IPS-18a (cell line): Measurements from ENCODE around the gene FAM83E.
"Not testable (repeated sequence)": the region's sequence is repeated elsewhere in the genome, so short reads cannot be mapped to it uniquely, and the experiment has no call there.

Experiments
- H3K27ac ChIP-seq: one replicate; pipeline ENCODE4 v1.5.1; 2013; ENCODE audit warnings: low read length
- H3K27me3 ChIP-seq: one replicate; pipeline ENCODE4 v1.6.1; 2013; ENCODE audit warnings: mild to moderate bottlenecking, low read length; ENCODE audit not compliant: control insufficient read depth, insufficient read depth
- H3K36me3 ChIP-seq: one replicate; pipeline ENCODE4 v1.6.1; 2013; ENCODE audit warnings: low read depth, low read length; ENCODE audit not compliant: control insufficient read depth
- H3K4me1 ChIP-seq: one replicate; pipeline ENCODE4 v1.6.1; 2013; ENCODE audit warnings: low read depth, low read length; ENCODE audit not compliant: control insufficient read depth
- H3K4me3 ChIP-seq: one replicate; pipeline ENCODE4 v1.5.1; 2013; ENCODE audit warnings: low read length
- H3K9ac ChIP-seq: one replicate; pipeline ENCODE4 v1.6.1; 2013; ENCODE audit warnings: mild to moderate bottlenecking, low read length, moderate library complexity
- H3K9me3 ChIP-seq: one replicate; pipeline ENCODE4 v1.6.1; 2013; ENCODE audit warnings: low read depth, low read length; ENCODE audit not compliant: control insufficient read depth

The FAM83E gene

DNA sequence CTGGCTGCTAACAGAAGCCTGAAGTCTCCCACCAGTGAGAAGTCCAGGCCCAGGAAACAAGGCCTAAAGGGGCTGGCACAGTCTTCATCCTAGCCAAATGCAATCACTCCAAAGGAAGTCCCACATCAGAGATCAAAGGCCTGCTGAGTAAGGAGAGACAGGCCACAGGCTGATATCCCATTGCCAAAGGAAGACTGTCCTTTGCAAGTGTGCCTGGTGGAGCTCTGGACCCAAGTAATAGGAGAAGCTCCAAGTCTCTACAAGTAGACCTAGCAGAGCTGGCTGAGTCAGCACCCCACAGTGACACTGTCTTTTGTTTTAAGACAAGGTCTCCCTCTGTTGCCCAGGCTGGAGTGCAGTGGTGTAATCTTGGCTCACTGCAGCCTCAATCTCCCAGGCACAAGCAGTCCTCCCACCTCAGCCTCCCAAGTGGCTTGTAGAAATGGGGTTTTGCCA lies 17.8 kb upstream of the FAM83E start:
- H3K9ac ChIP-seq = no peak overlapping the region
- H3K36me3 ChIP-seq = no peaks in the 10 kb centered on the region
- peaks cover 37% of the 10 kb centered on the region for H3K4me1 ChIP-seq
- no peak overlapping the region for H3K27ac ChIP-seq
- H3K27me3 ChIP-seq = peaks cover 10% of the 10 kb centered on the region
- no peak overlapping the region for H3K4me3 ChIP-seq
- H3K9me3 ChIP-seq = no peaks in the 10 kb centered on the region

GRCh38 chr19:48632286-48632685 lies 17.4 kb upstream of the FAM83E start:
- H3K27ac ChIP-seq, H3K9ac ChIP-seq, H3K4me3 ChIP-seq, H3K9me3 ChIP-seq, H3K36me3 ChIP-seq: not testable (repeated sequence)
- Histone ChIP-seq H3K27me3 (peaks cover 10% of the 10 kb centered on the region), H3K4me1 (peaks cover 37% of the 10 kb centered on the region)

- Histone ChIP-seq H3K4me1 (peaks cover 32% of the 10 kb centered on the region), H3K4me3 (peak overlapping the region; percentile 47), H3K27me3 (peaks cover 6% of the 10 kb centered on the region), H3K9me3 (no peaks in the 10 kb centered on the region), H3K9ac (peak overlapping the region; percentile 61), H3K36me3 (no peaks in the 10 kb centered on the region), H3K27ac (peak overlapping the region; percentile 30)
Measured at GRCh38 chr19:48631225-48631624, 16.3 kb upstream of the FAM83E start.

- Histone ChIP-seq H3K4me3 (peak overlapping the region; percentile 47), H3K9ac (peak overlapping the region; percentile 61)
Measured at GRCh38 chr19:48630296-48631063, 15.6 kb upstream of the FAM83E start.

GRCh38 chr19:48629599-48630295 lies 14.9 kb upstream of the FAM83E start:
- peak overlapping the region; percentile 61 for H3K9ac ChIP-seq
- H3K4me1 ChIP-seq = peaks cover 28% of the 10 kb centered on the region
- H3K9me3 ChIP-seq = no peaks in the 10 kb centered on the region
- peak overlapping the region; percentile 47 for H3K4me3 ChIP-seq
- H3K27ac ChIP-seq = no peak overlapping the region
- H3K27me3 ChIP-seq = no peaks in the 10 kb centered on the region
- no peaks in the 10 kb centered on the region for H3K36me3 ChIP-seq

More at GRCh38 chr19:48630296-48631063, 15.6 kb upstream of the FAM83E start:
- Histone ChIP-seq H3K9me3 (no peaks in the 10 kb centered on the region), H3K36me3 (no peaks in the 10 kb centered on the region), H3K4me1 (peaks cover 29% of the 10 kb centered on the region), H3K27ac (peak overlapping the region; percentile 30), H3K27me3 (no peaks in the 10 kb centered on the region)

- no peaks in the 10 kb centered on the region for H3K36me3 ChIP-seq
- no peaks in the 10 kb centered on the region for H3K27me3 ChIP-seq
- peaks cover 25% of the 10 kb centered on the region for H3K4me1 ChIP-seq
- H3K9ac ChIP-seq = no peak overlapping the region
- H3K9me3 ChIP-seq = no peaks in the 10 kb centered on the region
- no peak overlapping the region for H3K4me3 ChIP-seq
- no peak overlapping the region for H3K27ac ChIP-seq
Measured at GRCh38 chr19:48629297-48629598, 14.4 kb upstream of the FAM83E start.

DNA sequence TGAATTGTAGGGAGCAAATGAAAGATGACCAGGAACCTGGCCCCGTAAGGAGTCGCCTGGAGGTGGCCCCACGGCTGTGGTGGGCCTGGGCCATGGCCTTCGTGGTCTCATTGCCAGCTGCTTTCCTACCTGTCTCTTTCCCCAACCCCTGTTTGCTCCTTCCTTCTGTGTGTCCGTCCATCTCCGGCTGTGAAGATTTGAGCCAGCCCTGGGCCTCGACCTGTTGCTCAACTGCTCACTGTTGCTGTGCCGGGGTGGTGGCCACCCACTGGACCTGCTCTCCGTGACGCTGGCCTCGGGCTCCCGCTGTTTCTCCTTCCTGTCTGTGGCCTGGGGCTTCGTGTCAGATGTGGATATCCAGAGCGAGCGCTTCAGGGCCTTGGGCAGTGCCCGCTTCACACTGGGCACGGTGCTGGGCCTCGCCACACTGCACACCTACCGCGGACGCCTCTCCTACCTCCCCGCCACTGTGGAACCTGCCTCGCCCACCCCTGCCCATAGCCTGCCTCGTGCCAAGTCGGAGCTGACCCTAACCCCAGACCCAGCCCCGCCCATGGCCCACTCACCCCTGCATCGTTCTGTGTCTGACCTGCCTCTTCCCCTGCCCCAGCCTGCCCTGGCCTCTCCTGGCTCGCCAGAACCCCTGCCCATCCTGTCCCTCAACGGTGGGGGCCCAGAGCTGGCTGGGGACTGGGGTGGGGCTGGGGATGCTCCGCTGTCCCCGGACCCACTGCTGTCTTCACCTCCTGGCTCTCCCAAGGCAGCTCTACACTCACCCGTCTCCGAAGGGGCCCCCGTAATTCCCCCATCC lies 13.8 kb upstream of the FAM83E start:
- Histone ChIP-seq H3K27ac (no peak overlapping the region), H3K36me3 (no peaks in the 10 kb centered on the region), H3K4me3 (no peak overlapping the region), H3K27me3 (no peaks in the 10 kb centered on the region), H3K9ac (no peak overlapping the region), H3K4me1 (peaks cover 21% of the 10 kb centered on the region), H3K9me3 (no peaks in the 10 kb centered on the region)

DNA sequence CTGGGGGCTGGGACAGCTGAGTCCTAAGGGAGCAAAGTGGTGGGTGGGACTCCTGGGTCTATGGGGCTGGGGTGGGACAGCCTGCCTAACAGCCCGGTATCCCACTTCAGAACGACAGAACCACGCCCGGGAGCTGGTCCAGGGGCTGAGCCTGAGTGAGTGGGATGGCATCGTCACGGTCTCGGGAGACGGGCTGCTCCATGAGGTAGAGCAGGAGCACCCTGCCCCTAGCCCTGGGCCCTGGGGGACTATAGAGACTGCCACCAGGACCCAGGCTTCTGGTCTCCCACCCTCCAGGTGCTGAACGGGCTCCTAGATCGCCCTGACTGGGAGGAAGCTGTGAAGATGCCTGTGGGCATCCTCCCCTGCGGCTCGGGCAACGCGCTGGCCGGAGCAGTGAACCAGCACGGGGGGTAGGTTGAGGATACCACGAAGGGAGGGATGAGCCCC lies 13.0 kb upstream of the FAM83E start:
- Histone ChIP-seq H3K36me3 (no peaks in the 10 kb centered on the region), H3K27ac (no peak overlapping the region)

DNA sequence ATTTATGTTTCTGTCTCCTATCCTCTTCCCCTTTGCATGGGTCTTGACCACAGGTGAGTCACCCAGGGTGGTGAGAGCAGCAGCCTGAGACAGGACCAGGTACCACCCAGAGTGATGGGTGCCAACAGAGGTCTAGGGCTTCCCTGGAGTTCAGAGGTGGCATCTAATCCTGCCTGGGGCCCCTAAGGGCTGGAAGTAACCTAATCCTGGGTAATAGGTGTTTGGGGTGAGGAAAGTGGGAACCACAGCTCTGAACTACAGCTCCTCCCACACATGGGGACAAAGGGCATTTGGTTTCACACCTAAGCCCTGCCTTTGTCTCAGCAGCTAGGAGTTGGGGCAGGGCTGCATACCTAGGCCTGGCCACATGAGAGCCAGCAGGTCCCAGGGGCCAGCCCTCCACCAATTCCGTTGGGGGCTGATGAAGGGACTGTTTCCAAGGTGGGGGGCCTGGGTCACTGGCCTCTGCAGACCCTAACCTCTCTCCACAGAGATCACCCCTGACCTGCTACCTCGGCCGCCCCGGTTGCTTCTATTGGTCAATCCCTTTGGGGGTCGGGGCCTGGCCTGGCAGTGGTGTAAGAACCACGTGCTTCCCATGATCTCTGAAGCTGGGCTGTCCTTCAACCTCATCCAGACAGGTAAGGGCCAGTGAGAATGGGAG lies 12.5 kb upstream of the FAM83E start:
- Histone ChIP-seq H3K9ac (no peak overlapping the region), H3K9me3 (no peaks in the 10 kb centered on the region), H3K27me3 (no peaks in the 10 kb centered on the region), H3K36me3 (no peaks in the 10 kb centered on the region), H3K4me3 (no peak overlapping the region), H3K27ac (no peak overlapping the region), H3K4me1 (peaks cover 27% of the 10 kb centered on the region)

More for the DNA sequence above, 13.0 kb upstream of the FAM83E start:
- H3K4me1 ChIP-seq = peaks cover 27% of the 10 kb centered on the region
- no peaks in the 10 kb centered on the region for H3K9me3 ChIP-seq
- no peak overlapping the region for H3K4me3 ChIP-seq
- no peak overlapping the region for H3K9ac ChIP-seq
- H3K27me3 ChIP-seq = no peaks in the 10 kb centered on the region

DNA sequence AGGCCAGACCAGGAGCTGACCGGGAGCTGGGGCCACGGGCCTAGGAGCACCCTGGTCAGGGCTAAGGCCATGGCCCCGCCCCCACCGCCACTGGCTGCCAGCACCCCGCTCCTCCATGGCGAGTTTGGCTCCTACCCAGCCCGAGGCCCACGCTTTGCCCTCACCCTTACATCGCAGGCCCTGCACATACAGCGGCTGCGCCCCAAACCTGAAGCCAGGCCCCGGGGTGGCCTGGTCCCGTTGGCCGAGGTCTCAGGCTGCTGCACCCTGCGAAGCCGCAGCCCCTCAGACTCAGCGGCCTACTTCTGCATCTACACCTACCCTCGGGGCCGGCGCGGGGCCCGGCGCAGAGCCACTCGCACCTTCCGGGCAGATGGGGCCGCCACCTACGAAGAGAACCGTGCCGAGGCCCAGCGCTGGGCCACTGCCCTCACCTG lies 11.0 kb upstream of the FAM83E start:
- Histone ChIP-seq H3K4me3 (no peak overlapping the region), H3K9me3 (no peaks in the 10 kb centered on the region), H3K27me3 (no peaks in the 10 kb centered on the region), H3K9ac (no peak overlapping the region), H3K4me1 (peaks cover 20% of the 10 kb centered on the region), H3K36me3 (no peaks in the 10 kb centered on the region), H3K27ac (no peak overlapping the region)
